SH-SY5Y (cell line): ENCODE measurements around the gene ETNK1.

Experiments used
- GATA2 ChIP-seq: IDR thresholded peaks from 2 replicates; pipeline ENCODE4 v1.6.1; 2011; ENCODE audit warnings: mild to moderate bottlenecking, low read depth, low read length
- GATA3 ChIP-seq: IDR thresholded peaks from 2 replicates; pipeline ENCODE4 v1.6.1; 2011; ENCODE audit warnings: low read depth, mild to moderate bottlenecking, low read length, moderate library complexity

- no peak for TF ChIP-seq GATA2
- TF ChIP-seq GATA3 = no peak
These were observed 31.4 kb downstream of the ETNK1 start for GRCh38 chr12:22656376-22656775.
